CD8-positive, alpha-beta memory T cell (primary cell): ENCODE data around the gene RABGEF1. TPM values are rescaled to one million over a fixed set of nuclear protein-coding genes. Genes with fewer than 3 reads are reported as not detected.
"Not testable (repeated sequence)": the region's sequence is repeated elsewhere in the genome, so short reads cannot be mapped to it uniquely, and the experiment has no call there.

Experiments
- CTCF ChIA-PET: fragments of 350-600 bp; sonication (Branson Sonifier 250); formaldehyde crosslinking; loops from one replicate; lab custom pipeline; 2021; ENCODE audit warnings: antibody characterized with exemption; lab: Charles Lee
- POLR2A ChIA-PET: fragments of 350-600 bp; sonication (Branson Sonifier 250); formaldehyde crosslinking; loops from one replicate; lab custom pipeline; 2021; ENCODE audit warnings: antibody characterized with exemption; lab: Charles Lee
- DNase-seq, 5 donors: peaks; one replicate each; pipeline versions ENCODE4 v3.0.0 to v3.0.0-alpha.2; 2020 to 2022; ENCODE audit warnings: mixed read lengths in 1 of 5
- H3K27ac ChIP-seq: one replicate; pipeline ENCODE4 v1.7.0; 2013; ENCODE audit warnings: low read depth, mild to moderate bottlenecking, low read length, moderate library complexity
- H3K27me3 ChIP-seq: 2 replicates; pipeline ENCODE4 v1.7.0; 2013; ENCODE audit warnings: low read length, mild to moderate bottlenecking; ENCODE audit not compliant: insufficient read depth, poor library complexity, severe bottlenecking
- H3K36me3 ChIP-seq: 2 replicates; pipeline ENCODE4 v1.7.0; 2013; ENCODE audit warnings: mild to moderate bottlenecking, low read length, moderate library complexity; ENCODE audit not compliant: insufficient read depth
- H3K4me1 ChIP-seq: 2 replicates; pipeline ENCODE4 v1.7.0; 2013; ENCODE audit warnings: mild to moderate bottlenecking, low read length, moderate library complexity; ENCODE audit not compliant: insufficient read depth
- H3K4me3 ChIP-seq: 2 replicates; pipeline ENCODE4 v1.7.0; 2013; ENCODE audit warnings: mild to moderate bottlenecking, low read length
- H3K9me3 ChIP-seq: 2 replicates; pipeline ENCODE4 v1.7.0; 2013; ENCODE audit warnings: mild to moderate bottlenecking, low read length
- H3K27ac Mint-ChIP-seq, 8 donors: one replicate each; pipeline ENCODE4 v1.8.0; 2020 to 2021; ENCODE audit warnings: mixed read lengths in 8 of 8, mild to moderate bottlenecking in 6 of 8, inconsistent platforms in 3 of 8, moderate library complexity in 3 of 8
- H3K27me3 Mint-ChIP-seq, 2 donors: one replicate each; pipeline ENCODE4 v1.8.0; 2020 to 2021; ENCODE audit warnings: mixed read lengths in 2 of 2, mild to moderate bottlenecking in 1 of 2, moderate library complexity in 1 of 2
- H3K36me3 Mint-ChIP-seq, 3 donors: one replicate each; pipeline ENCODE4 v1.8.0; 2020 to 2021; ENCODE audit warnings: mixed read lengths in 3 of 3, inconsistent platforms in 1 of 3, mild to moderate bottlenecking in 1 of 3
- H3K4me1 Mint-ChIP-seq, 3 donors: one replicate each; pipeline ENCODE4 v1.8.0; 2020 to 2021; ENCODE audit warnings: mixed read lengths in 3 of 3, inconsistent platforms in 1 of 3, mild to moderate bottlenecking in 1 of 3
- H3K4me3 Mint-ChIP-seq, 7 donors: one replicate each; pipeline ENCODE4 v1.8.0; 2020 to 2021; ENCODE audit warnings: mixed read lengths in 7 of 7, mild to moderate bottlenecking in 6 of 7, moderate library complexity in 4 of 7, inconsistent platforms in 2 of 7
- H3K9me3 Mint-ChIP-seq, 5 donors: one replicate each; pipeline ENCODE4 v1.8.0; 2020 to 2022; ENCODE audit warnings: mixed read lengths in 5 of 5, mild to moderate bottlenecking in 3 of 5, moderate library complexity in 2 of 5, inconsistent platforms in 1 of 5
- polyA plus RNA-seq: library from polyadenylated mRNA; unstranded; fragments of 300-500 nt; fragmentation: Illumina TruSeq; gene quantifications from one replicate; pipeline ENCODE4 v1.2.3, GENCODE V29; 2021
- total RNA-seq, 2 experiments: library from RNA; stranded (reverse); gene quantifications; one replicate each; pipeline ENCODE4 v1.2.3, GENCODE V29; 2021

Gene RABGEF1
- total and polyA plus RNA-seq, 3 experiments from 2014 or later: 24.4 to 26.3 (median 25.7) TPM

DNA sequence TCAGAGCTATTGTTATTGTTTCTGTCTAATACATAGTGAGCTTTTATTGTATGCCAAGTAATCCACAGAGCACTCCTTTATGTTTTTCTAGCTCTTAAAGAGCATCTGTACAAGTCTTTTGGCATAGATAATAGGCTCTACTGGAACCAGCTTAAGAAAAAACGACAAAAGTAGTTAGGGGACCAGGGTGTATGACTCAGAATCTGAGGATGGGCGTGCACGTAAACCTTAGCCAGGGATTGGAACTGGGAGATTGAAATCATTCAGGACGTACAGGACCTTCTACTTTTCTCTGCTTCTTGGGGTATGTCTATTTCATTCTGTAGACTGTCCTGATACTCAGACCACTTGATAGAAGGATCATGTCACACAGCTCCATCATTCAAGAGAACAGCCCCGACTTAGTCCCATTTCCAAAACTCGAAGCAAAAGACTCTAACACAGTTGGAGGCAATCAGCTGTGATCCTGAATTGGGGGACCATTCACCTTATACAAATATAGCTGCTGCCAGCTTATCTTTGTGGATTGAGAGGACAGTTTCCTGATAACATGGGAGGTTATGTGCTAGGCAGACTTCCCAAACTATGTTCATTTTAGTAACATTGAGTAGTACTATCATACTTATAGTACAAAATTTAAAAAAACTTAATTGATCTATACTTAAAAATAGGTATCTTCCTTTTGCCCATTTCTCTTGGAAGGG, 24.9 kb downstream of the RABGEF1 start:
- peaks cover 33 to 65% (median 53%) of the 10 kb centered on the region in 3 donors for H3K4me1 Mint-ChIP-seq
- POLR2A ChIA-PET, H3K9me3 Mint-ChIP-seq, H3K27me3 Mint-ChIP-seq, H3K4me3 ChIP-seq, H3K4me3 Mint-ChIP-seq, H3K36me3 ChIP-seq, DNase-seq, H3K9me3 ChIP-seq, H3K27me3 ChIP-seq, H3K27ac Mint-ChIP-seq, H3K27ac ChIP-seq: not testable (repeated sequence)
- CTCF ChIA-PET: interaction anchor here (1.0 kb wide), 1 partner anchor 208 kb away, joined by 5 read pairs; no protein-coding TSS in a partner anchor
- H3K36me3 Mint-ChIP-seq: peaks cover 6 to 15% (median 6%) of the 10 kb centered on the region in 3 donors
- H3K4me1 ChIP-seq: peaks cover 12% of the 10 kb centered on the region

DNA sequence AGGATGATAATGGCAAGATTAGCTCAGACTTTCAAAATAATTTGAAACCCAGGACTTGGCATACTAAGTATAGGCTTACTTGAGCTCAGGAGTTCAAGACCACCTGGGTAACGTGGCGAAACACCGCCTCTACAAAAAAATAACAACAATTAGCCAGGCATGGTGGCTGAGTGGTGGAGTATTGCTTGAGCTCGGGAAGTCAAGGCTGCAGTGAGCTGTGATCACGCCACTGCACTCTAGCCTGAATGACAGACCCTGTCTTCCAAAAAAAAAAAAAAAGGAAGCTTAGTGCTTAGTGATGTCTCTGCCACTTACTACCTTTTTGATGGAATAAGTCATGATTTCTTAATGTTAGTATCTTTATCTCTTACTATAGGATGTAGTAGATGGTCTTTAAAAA, 25.5 kb downstream of the RABGEF1 start:
- CTCF ChIA-PET: interaction anchor here (1.0 kb wide), 1 partner anchor 208 kb away, joined by 5 read pairs; no protein-coding TSS in a partner anchor
- no peak overlapping the region for H3K27ac ChIP-seq

DNA sequence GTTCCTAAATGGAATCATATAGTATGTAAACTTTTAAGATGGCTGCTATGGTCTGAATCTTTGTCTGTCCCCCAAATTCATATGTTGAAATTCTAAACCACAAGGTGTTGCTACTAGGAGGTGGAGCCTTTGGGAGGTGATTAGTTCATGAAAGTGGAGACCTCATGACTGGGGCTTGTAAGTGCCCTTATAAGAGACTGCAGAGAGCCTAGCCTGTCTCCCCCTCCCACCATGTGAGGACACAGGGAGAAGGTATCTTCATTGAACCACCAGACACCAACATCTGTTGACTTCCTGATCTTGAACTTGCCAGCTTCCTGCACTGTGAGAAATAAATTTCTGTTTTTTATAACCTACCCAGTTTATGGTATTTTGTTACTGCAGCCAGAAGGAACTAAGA, 27.0 kb downstream of the RABGEF1 start:
- H3K4me3 Mint-ChIP-seq, H3K36me3 ChIP-seq, H3K4me3 ChIP-seq, DNase-seq, H3K9me3 Mint-ChIP-seq, POLR2A ChIA-PET, H3K27me3 ChIP-seq, H3K27me3 Mint-ChIP-seq, H3K9me3 ChIP-seq, H3K27ac ChIP-seq: not testable (repeated sequence)
- peak overlapping the region in 7 of 8 donors; percentile 39 to 80 (median 67) for H3K27ac Mint-ChIP-seq
- peaks cover 37 to 63% (median 62%) of the 10 kb centered on the region in 3 donors for H3K4me1 Mint-ChIP-seq
- peaks cover 12% of the 10 kb centered on the region for H3K4me1 ChIP-seq
- H3K36me3 Mint-ChIP-seq: peaks cover 6 to 20% (median 15%) of the 10 kb centered on the region in 3 donors
- CTCF ChIA-PET: interaction anchor here (0.7 kb wide), 2 partner anchors 270 to 722 kb away, joined by 3 read pairs; no protein-coding TSS in a partner anchor

More for the DNA sequence above, 25.5 kb downstream of the RABGEF1 start:
- Mint-ChIP-seq H3K27ac (peak overlapping the region in 1 of 8 donors; percentile 29), H3K4me3 (no peak overlapping the region), H3K9me3 (peaks cover 0 to 5% (median 0%) of the 10 kb centered on the region in 5 donors), H3K4me1 (peaks cover 36 to 64% (median 55%) of the 10 kb centered on the region in 3 donors), H3K36me3 (peaks cover 6 to 13% (median 8%) of the 10 kb centered on the region in 3 donors), H3K27me3 (no peaks in the 10 kb centered on the region)
- POLR2A ChIA-PET: no interaction called here
- DNase-seq: no peak
- H3K36me3 ChIP-seq: no peaks in the 10 kb centered on the region
- H3K9me3 ChIP-seq: no peaks in the 10 kb centered on the region
- no peaks in the 10 kb centered on the region for H3K27me3 ChIP-seq
- H3K4me1 ChIP-seq: peaks cover 12% of the 10 kb centered on the region
- no peak overlapping the region for H3K4me3 ChIP-seq

DNA sequence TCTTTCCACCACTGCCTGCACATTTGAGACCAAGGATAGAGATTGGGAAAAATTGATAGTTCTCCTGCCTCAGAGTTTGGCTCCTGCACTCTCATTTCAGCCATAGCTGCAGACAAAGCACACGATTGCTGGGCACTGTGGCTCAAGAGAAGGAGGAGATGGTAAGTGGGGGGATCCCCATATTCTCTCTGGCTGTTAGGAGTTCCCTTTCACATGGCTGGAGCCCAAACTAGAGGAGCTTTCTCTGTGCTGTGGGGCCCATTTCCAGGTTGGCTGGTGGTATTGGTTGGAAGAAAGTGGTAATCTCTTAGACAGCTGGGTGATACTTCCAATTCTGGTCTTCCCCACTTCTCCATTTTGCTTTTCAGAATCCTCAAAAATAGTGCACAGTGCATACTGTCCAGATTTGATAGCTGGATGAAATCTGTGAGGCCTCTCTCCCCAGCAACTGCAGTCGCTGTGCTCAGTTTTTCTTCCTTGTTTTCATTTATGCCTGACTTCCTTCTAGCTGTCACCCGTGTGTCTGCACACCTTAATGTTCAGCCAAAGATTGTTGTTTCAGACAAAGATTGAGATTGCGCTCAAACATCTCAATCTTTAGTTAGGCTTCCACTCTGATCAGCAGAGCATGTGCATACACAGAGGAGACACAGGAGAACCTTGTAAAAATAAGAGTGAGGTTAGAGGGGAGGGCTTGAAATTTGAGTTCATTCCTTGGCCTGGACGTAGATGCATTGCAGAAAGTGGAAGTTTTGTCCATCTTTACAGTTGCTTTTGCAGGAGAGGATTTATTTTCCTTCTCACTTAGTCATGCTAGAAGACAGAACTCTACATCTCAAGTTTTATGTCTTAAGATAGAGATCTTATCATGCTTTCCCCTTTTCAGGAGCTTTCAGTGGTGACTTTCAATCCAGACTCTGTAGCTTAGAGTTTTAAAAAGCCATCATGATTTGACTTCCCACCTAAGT, 28.6 kb downstream of the RABGEF1 start:
- Histone ChIP-seq H3K9me3 (no peaks in the 10 kb centered on the region), H3K36me3 (no peaks in the 10 kb centered on the region), H3K27ac (no peak overlapping the region), H3K4me3 (no peak overlapping the region), H3K4me1 (peaks cover 12% of the 10 kb centered on the region), H3K27me3 (no peaks in the 10 kb centered on the region)
- Mint-ChIP-seq H3K4me3 (no peak overlapping the region), H3K4me1 (peaks cover 36 to 62% (median 60%) of the 10 kb centered on the region in 3 donors), H3K36me3 (peaks cover 0 to 26% (median 15%) of the 10 kb centered on the region in 3 donors), H3K9me3 (no peaks in the 10 kb centered on the region), H3K27me3 (no peaks in the 10 kb centered on the region), H3K27ac (peak overlapping the region; percentile 24 to 94 (median 66))
- ChIA-PET CTCF (interaction anchor here (1.2 to 2.4 kb wide), 3 partner anchors 12 to 212 kb away, joined by 3 to 6 read pairs (median 3); no protein-coding TSS in a partner anchor), POLR2A (interaction anchor here (0.6 kb wide), 1 partner anchor 29 kb away, joined by 3 read pairs; the partner anchor contains the start of gene RABGEF1)
- DNase-seq: no peak

DNA sequence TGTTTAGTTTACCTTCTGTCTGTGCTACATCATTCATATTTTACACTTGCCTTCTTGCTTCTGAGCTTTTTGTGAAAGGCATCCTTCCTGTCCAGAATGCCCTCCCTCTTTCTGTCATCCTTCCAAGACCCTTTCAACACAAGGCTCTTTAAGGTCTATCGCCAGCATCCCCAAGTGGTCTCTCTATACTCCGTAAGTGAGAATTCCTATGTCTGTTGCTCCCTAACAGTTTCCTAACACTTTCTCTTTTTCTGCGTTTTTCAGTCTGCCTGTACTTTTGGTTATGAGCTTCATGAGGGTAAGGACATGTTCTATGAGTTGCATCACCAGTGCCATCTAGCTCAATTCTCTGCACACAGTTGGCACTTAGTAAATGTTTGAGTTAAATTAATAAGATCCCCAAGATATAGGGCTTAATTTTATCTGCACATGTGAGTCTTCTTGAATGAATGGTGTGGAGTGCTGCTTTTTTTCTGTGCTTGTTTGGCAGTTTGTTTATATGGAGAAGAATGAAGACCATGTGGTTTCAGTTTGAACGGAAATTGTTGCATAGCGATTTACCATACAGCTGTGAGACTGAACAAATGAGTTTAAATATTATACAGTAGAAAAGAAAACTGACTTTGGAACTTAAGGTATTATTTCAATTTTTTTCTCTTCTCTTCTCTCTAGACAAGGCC, 29.4 kb downstream of the RABGEF1 start:
- Mint-ChIP-seq H3K9me3 (no peaks in the 10 kb centered on the region), H3K27me3 (no peaks in the 10 kb centered on the region), H3K4me3 (peak overlapping the region in 2 of 7 donors; percentile 8 to 16), H3K4me1 (peaks cover 31 to 55% (median 53%) of the 10 kb centered on the region in 3 donors), H3K36me3 (peaks cover 0 to 35% (median 20%) of the 10 kb centered on the region in 3 donors), H3K27ac (peak overlapping the region in 7 of 8 donors; percentile 3 to 94 (median 61))
- no peak for DNase-seq
- Histone ChIP-seq H3K4me1 (peaks cover 12% of the 10 kb centered on the region), H3K4me3 (no peak overlapping the region), H3K36me3 (peaks cover under 1% of the 10 kb centered on the region), H3K27ac (no peak overlapping the region), H3K27me3 (no peaks in the 10 kb centered on the region), H3K9me3 (no peaks in the 10 kb centered on the region)
- CTCF ChIA-PET: interaction anchor here (1.2 to 2.4 kb wide), 3 partner anchors 12 to 212 kb away, joined by 3 to 6 read pairs (median 3); no protein-coding TSS in a partner anchor
- POLR2A ChIA-PET: interaction anchor here (0.6 kb wide), 1 partner anchor 30 kb away, joined by 3 read pairs; the partner anchor contains the start of gene RABGEF1

DNA sequence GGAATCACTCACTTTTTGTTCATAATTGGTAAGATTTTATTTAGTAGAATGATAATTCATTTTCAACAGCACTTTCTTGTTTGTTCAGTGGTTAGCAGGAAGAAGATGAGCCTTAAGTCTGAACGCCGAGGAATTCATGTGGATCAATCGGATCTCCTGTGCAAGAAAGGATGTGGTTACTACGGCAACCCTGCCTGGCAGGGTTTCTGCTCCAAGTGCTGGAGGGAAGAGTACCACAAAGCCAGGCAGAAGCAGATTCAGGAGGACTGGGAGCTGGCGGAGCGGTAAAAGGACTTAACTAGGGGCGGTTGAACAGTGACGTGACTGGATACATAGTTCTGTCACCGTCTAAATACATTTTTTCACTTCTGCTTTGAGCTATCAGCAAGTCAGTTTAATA, 31.3 kb downstream of the RABGEF1 start:
- ChIA-PET POLR2A (no interaction called here), CTCF (no interaction called here)
- Histone ChIP-seq H3K4me1 (peaks cover 12% of the 10 kb centered on the region), H3K27me3 (no peaks in the 10 kb centered on the region), H3K36me3 (peaks cover 13% of the 10 kb centered on the region), H3K9me3 (no peaks in the 10 kb centered on the region), H3K4me3 (no peak overlapping the region), H3K27ac (no peak overlapping the region)
- Mint-ChIP-seq H3K36me3 (peaks cover 0 to 53% (median 31%) of the 10 kb centered on the region in 3 donors), H3K9me3 (no peaks in the 10 kb centered on the region), H3K4me1 (peaks cover 27 to 43% (median 38%) of the 10 kb centered on the region in 3 donors), H3K4me3 (no peak overlapping the region), H3K27ac (peak overlapping the region in 1 of 8 donors; percentile 26), H3K27me3 (no peaks in the 10 kb centered on the region)
- no peak for DNase-seq

DNA sequence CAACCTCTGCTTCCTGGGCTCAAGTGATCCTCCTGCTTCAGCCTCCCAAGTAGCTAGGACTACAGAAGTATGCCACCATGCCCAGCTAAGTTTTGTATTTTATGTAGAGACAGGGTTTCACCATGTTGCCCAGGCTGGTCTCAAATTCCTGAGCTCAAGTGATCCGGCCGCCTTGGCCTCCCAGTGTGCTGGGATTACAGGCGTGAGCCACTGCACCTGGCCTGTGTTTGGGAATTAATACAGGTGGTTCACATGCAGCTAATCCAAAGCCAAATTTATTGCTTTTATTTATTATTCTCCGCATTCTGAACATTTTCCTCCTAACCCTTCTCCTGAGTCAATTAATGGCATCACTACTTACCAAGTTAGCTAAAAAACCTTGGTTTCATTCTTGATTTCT, 33.2 kb downstream of the RABGEF1 start:
- H3K4me3 ChIP-seq, H3K9me3 ChIP-seq, H3K4me1 ChIP-seq, DNase-seq, H3K9me3 Mint-ChIP-seq, H3K27me3 ChIP-seq, H3K27ac ChIP-seq, H3K27me3 Mint-ChIP-seq, H3K4me3 Mint-ChIP-seq: not testable (repeated sequence)
- peak overlapping the region in 2 of 8 donors; percentile 57 to 58 for H3K27ac Mint-ChIP-seq
- CTCF ChIA-PET: interaction anchor here (1.3 kb wide), 1 partner anchor 215 kb away, joined by 6 read pairs; no protein-coding TSS in a partner anchor
- peaks cover 19% of the 10 kb centered on the region for H3K36me3 ChIP-seq
- peaks cover 4 to 71% (median 35%) of the 10 kb centered on the region in 3 donors for H3K36me3 Mint-ChIP-seq
- POLR2A ChIA-PET: interaction anchor here (0.6 kb wide), 1 partner anchor 31 kb away, joined by 4 read pairs; no protein-coding TSS in a partner anchor
- H3K4me1 Mint-ChIP-seq: peaks cover 16 to 28% (median 21%) of the 10 kb centered on the region in 3 donors
